Activated naive CD8-positive, alpha-beta T cell treated with anti-CD3 and anti-CD28 coated beads, Interleukin-2, amount 10 ng/mL, durations not matched to agents 7 days and 5 days (primary cell): Measurements from ENCODE around the gene PET117. TPM values are rescaled to one million over a fixed set of nuclear protein-coding genes. Genes with fewer than 3 reads are reported as not detected.
"Not testable (repeated sequence)": the region's sequence is repeated elsewhere in the genome, so short reads cannot be mapped to it uniquely, and the experiment has no call there.

Experiments
- ATAC-seq: fragments of 150-1000 bp; cut with Tn5 transposase; one replicate; pipeline ENCODE4 v1.10.0; 2021; ENCODE audit warnings: low read depth, moderate library complexity
- POLR2A ChIA-PET: fragments of 350-600 bp; sonication (Branson Sonifier 250); formaldehyde crosslinking; loops from one replicate; lab custom pipeline; 2021; ENCODE audit warnings: antibody characterized with exemption; lab: Charles Lee
- DNase-seq: peaks from one replicate; pipeline ENCODE4 v3.0.0; 2021
- H3K27ac Mint-ChIP-seq: one replicate; pipeline ENCODE4 v1.8.0; 2022; ENCODE audit warnings: mild to moderate bottlenecking, mixed read lengths
- H3K27me3 Mint-ChIP-seq: one replicate; pipeline ENCODE4 v1.8.0; 2022; ENCODE audit warnings: mild to moderate bottlenecking, moderate library complexity, mixed read lengths
- H3K36me3 Mint-ChIP-seq: one replicate; pipeline ENCODE4 v1.8.0; 2021; ENCODE audit warnings: mild to moderate bottlenecking, mixed read lengths
- H3K4me1 Mint-ChIP-seq: one replicate; pipeline ENCODE4 v1.8.0; 2021; ENCODE audit warnings: mixed read lengths
- H3K4me3 Mint-ChIP-seq: one replicate; pipeline ENCODE4 v1.8.0; 2022; ENCODE audit warnings: mild to moderate bottlenecking, moderate library complexity, mixed read lengths
- H3K9me3 Mint-ChIP-seq: one replicate; pipeline ENCODE4 v1.8.0; 2021; ENCODE audit warnings: mixed read lengths
- total RNA-seq, 2 experiments: library from RNA; stranded (reverse); gene quantifications; one replicate each; pipeline ENCODE4 v1.2.3, GENCODE V29; 2021

Gene PET117
- total RNA-seq, 2 experiments from 2014 or later: 13.1 to 15.7 TPM

DNA sequence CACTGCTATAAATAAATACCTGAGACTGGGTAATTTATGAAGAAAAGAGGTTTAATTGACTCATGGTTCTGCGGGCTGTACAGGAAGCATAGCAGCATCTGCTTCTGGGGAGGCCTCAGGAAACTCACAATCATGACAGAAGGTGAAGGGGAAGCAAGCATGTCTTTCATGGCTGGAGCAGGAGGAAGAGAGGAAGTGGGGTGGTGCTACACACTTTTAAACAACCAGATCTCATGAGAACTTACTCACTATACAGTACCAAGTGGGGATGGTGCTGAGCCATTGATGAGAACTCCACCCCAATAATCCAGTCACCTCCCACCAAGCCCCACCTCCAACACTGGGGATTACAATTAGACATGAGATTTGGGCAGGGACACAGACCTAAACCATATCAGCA is 9.1 kb upstream of the PET117 start:
- DNase-seq, H3K36me3 Mint-ChIP-seq, H3K4me1 Mint-ChIP-seq, POLR2A ChIA-PET: not testable (repeated sequence)
- Mint-ChIP-seq H3K9me3 (peaks cover 15% of the 10 kb centered on the region), H3K27ac (peak overlapping the region; percentile 74), H3K27me3 (peaks cover 20% of the 10 kb centered on the region), H3K4me3 (peak overlapping the region; percentile 41)
- ATAC-seq: peak; percentile 66

- ATAC-seq (no peak), DNase-seq (no peak)
- Mint-ChIP-seq H3K4me3 (no peak overlapping the region), H3K4me1 (peaks cover 11% of the 10 kb centered on the region), H3K27me3 (peaks cover 20% of the 10 kb centered on the region), H3K27ac (no peak overlapping the region), H3K36me3 (peaks cover 6% of the 10 kb centered on the region), H3K9me3 (peaks cover 7% of the 10 kb centered on the region)
- POLR2A ChIA-PET: no interaction called here
These were observed 5.0 kb upstream of the PET117 start for GRCh38 chr20:18132663-18133062.

DNA sequence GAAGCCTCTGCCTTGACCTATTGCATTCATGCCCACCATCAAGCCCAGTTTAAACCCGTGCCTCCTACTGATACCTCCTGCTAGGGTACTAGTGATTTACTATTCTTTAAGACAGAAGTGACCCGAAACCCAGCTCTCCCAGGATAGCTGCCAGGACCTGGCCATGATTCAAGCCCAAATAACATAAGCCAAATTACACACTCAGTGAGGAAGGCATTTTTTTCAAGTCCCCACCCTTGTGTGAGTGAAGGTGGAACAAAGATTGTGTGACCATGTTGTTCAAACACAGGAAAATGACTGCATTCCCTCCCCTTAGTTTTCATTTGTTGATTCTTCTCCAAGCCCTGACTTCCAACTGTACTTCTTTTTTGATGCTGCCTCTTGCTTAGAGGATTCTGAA is 3.7 kb upstream of the PET117 start:
- peaks cover 20% of the 10 kb centered on the region for H3K27me3 Mint-ChIP-seq
- peaks cover 6% of the 10 kb centered on the region for H3K9me3 Mint-ChIP-seq
- no peak overlapping the region for H3K4me3 Mint-ChIP-seq
- no peak for DNase-seq
- H3K27ac Mint-ChIP-seq: no peak overlapping the region
- POLR2A ChIA-PET: no interaction called here
- peaks cover 7% of the 10 kb centered on the region for H3K4me1 Mint-ChIP-seq
- no peak for ATAC-seq
- peaks cover 2% of the 10 kb centered on the region for H3K36me3 Mint-ChIP-seq

DNA sequence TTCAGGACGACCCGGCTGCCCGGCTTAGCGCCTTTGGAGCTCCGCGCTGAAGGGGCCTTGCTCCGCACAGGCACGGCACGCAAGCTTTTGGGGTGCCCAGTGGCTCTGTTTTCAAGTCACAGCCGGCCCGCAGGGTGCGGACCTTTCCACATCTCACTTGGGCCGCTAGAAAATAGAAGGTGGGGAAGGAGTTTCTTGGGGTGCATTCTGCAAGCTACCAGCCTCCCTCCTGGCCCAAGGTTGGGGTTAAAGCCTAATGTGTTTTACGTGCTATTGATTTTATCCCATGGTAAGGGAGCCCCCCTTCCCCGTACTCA is 561 bp downstream of the PET117 start:
- DNase-seq (no peak), ATAC-seq (no peak)
- Mint-ChIP-seq H3K27me3 (peaks cover 12% of the 10 kb centered on the region), H3K27ac (peak overlapping the region; percentile 84), H3K4me3 (peak overlapping the region; percentile 90), H3K4me1 (peaks cover 20% of the 10 kb centered on the region), H3K36me3 (peaks cover 9% of the 10 kb centered on the region), H3K9me3 (no peaks in the 10 kb centered on the region)
- POLR2A ChIA-PET: interaction anchor here (0.8 to 2.6 kb wide), 9 partner anchors 8 to 1914 kb away, joined by 3 to 24 read pairs (median 4); partner anchors contain the start of genes CFAP61, CRNKL1, MGME1 and SNX5

- Mint-ChIP-seq H3K36me3 (peaks cover 9% of the 10 kb centered on the region), H3K27me3 (peaks cover 9% of the 10 kb centered on the region), H3K4me1 (peaks cover 18% of the 10 kb centered on the region), H3K9me3 (no peaks in the 10 kb centered on the region), H3K27ac (peak overlapping the region; percentile 84), H3K4me3 (peak overlapping the region; percentile 90)
- DNase-seq (no peak), ATAC-seq (no peak)
- POLR2A ChIA-PET: interaction anchor here (1.0 to 2.6 kb wide), 8 partner anchors 8 to 1913 kb away, joined by 3 to 24 read pairs (median 4); partner anchors contain the start of genes CFAP61, CRNKL1, MGME1 and SNX5
These were observed 1.2 kb downstream of the PET117 start for GRCh38 chr20:18138639-18139583.

DNA sequence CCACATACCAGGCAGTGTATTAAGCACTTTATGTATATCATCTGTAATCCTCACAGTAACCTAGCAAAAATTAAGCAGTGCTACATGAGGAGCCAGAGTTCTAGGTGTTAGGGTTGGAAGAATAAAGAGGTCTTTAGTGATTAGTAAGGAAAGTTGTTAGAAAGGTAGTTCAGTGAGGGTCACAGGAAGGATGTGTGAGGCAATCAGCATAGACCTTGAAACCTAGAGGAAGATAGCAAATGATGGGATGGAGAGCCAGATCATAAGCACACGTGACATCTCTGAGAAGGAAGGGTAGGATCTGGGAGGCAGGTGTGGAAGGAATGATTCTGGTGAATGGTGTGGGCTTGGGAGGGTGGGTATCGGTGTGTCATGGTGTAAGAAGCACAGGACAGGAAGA is 2.2 kb downstream of the PET117 start:
- POLR2A ChIA-PET: no interaction called here
- H3K4me1 Mint-ChIP-seq: peaks cover 21% of the 10 kb centered on the region
- DNase-seq (no peak), ATAC-seq (no peak)
- H3K27me3 Mint-ChIP-seq: peaks cover 6% of the 10 kb centered on the region
- peaks cover 15% of the 10 kb centered on the region for H3K36me3 Mint-ChIP-seq
- H3K4me3 Mint-ChIP-seq: peak overlapping the region; percentile 90
- H3K9me3 Mint-ChIP-seq: no peaks in the 10 kb centered on the region
- H3K27ac Mint-ChIP-seq: peak overlapping the region; percentile 47

DNA sequence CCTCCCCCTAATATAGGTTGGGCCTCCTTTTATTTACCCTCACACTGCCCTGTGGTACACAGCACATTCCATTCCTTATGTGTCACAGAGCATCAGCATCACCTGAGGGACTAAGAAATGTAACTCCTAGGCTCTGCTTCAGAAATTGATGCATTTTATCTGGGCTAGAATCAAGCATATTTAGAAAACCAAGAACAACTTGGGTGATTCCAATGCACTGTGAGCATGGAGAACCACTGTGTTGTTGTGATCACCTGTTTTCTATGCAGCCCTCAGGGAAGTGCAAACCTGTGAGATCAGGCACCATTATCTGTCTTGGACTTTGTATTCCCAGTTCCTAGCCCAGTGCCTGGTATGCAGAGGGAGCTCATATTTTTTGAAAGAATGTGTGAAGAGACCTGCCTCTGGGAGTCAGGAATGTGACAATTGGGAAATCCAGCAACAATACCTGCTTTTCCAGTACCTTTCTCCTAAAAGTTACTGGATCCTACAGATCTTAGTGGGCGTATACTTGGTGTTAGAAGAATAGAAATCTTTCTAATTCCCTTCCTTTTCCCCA is 7.0 kb downstream of the PET117 start:
- DNase-seq (no peak), ATAC-seq (no peak)
- peaks cover 10% of the 10 kb centered on the region for H3K4me1 Mint-ChIP-seq
- peaks cover 20% of the 10 kb centered on the region for H3K36me3 Mint-ChIP-seq
- no peaks in the 10 kb centered on the region for H3K9me3 Mint-ChIP-seq
- H3K27me3 Mint-ChIP-seq: no peaks in the 10 kb centered on the region
- POLR2A ChIA-PET: no interaction called here
- H3K4me3 Mint-ChIP-seq: no peak overlapping the region
- no peak overlapping the region for H3K27ac Mint-ChIP-seq

DNA sequence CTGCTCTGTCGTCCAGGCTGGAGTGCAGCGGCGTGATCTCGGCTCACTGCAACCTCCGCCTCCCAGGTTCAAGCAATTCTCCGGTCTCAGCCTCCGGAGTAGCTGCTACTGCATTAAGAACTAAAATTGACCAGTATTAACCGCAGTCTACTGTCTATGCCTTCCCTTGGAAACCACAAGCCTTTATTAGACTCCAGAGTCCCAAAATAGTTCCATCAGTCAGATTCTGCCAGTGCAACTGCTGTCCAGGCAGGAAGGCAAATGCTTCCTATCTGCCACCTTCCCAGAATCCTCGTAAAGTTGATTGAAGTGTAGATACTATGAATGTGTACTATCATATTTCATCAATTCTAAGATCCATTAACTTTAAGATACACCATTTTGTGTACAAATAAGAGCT is 16.7 kb downstream of the PET117 start:
- DNase-seq (no peak), ATAC-seq (no peak)
- H3K36me3 Mint-ChIP-seq: peaks cover 4% of the 10 kb centered on the region
- no peak overlapping the region for H3K4me3 Mint-ChIP-seq
- no peak overlapping the region for H3K27ac Mint-ChIP-seq
- POLR2A ChIA-PET: no interaction called here
- no peaks in the 10 kb centered on the region for H3K27me3 Mint-ChIP-seq
- no peaks in the 10 kb centered on the region for H3K4me1 Mint-ChIP-seq
- no peaks in the 10 kb centered on the region for H3K9me3 Mint-ChIP-seq

GRCh38 chr20:18156045-18156444 is 18.4 kb downstream of the PET117 start:
- Mint-ChIP-seq H3K4me3 (no peak overlapping the region), H3K27ac (no peak overlapping the region), H3K36me3 (peaks cover 4% of the 10 kb centered on the region), H3K4me1 (no peaks in the 10 kb centered on the region), H3K27me3 (no peaks in the 10 kb centered on the region), H3K9me3 (no peaks in the 10 kb centered on the region)
- ATAC-seq: no peak
- POLR2A ChIA-PET: no interaction called here
- no peak for DNase-seq

DNA sequence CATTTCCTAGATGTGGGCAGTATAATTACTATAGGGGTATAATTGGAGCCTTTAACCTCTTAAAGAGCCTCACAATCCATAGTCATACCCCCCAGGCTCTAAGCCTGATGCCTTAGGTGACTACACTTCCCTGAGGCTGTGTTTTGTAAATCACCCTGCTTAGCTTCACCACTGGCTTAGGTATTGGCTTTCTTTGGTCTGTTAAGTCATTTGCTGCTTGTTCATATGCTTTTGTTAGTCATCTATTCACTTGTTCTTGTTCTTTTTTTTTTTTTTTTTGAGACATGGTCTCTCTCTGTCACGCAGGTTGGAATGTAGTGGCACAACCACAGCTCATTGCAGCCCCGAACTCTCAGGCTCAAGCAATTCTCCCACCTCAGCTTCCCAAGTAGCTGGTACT is 26.7 kb downstream of the PET117 start:
- peaks cover 18% of the 10 kb centered on the region for H3K4me1 Mint-ChIP-seq
- no peak overlapping the region for H3K4me3 Mint-ChIP-seq
- POLR2A ChIA-PET: interaction anchor here (0.6 to 0.7 kb wide), 2 partner anchors 27 to 137 kb away, joined by 3 read pairs; partner anchors contain the start of genes KAT14 and PET117
- H3K27ac Mint-ChIP-seq: no peak overlapping the region
- ATAC-seq: no peak
- H3K27me3 Mint-ChIP-seq: no peaks in the 10 kb centered on the region
- DNase-seq: no peak
- peaks cover 25% of the 10 kb centered on the region for H3K36me3 Mint-ChIP-seq
- H3K9me3 Mint-ChIP-seq: no peaks in the 10 kb centered on the region

DNA sequence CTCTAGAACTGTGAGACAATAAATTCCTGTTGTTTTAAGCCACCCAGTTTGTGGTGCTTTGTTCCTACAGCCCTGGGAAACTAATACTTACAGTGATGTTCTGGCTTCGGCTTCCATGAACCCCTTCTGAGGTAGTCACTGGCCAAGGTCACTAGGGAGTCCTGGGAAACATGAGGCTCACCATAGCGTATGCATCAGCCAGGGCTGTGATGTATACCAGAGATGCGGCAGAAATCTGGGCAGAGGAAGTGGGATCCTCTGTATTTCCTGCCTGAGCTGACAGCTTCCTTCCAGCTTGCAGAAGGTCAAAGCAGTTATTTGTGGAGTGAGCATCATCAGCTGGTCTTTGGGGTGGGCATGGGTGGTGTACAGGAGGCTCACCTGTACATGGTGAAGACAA is 27.9 kb downstream of the PET117 start:
- Mint-ChIP-seq H3K27ac (peak overlapping the region; percentile 65), H3K4me1 (peaks cover 18% of the 10 kb centered on the region), H3K27me3 (no peaks in the 10 kb centered on the region), H3K36me3 (peaks cover 32% of the 10 kb centered on the region), H3K4me3 (peak overlapping the region; percentile 47), H3K9me3 (no peaks in the 10 kb centered on the region)
- peak; percentile 52 for ATAC-seq
- no peak for DNase-seq
- POLR2A ChIA-PET: no interaction called here

- Mint-ChIP-seq H3K4me3 (peak overlapping the region; percentile 2), H3K4me1 (peaks cover 18% of the 10 kb centered on the region), H3K36me3 (peaks cover 38% of the 10 kb centered on the region), H3K9me3 (peaks cover 3% of the 10 kb centered on the region), H3K27ac (peak overlapping the region; percentile 65), H3K27me3 (no peaks in the 10 kb centered on the region)
- POLR2A ChIA-PET: no interaction called here
- ATAC-seq (no peak), DNase-seq (no peak)
These were observed 28.7 kb downstream of the PET117 start for GRCh38 chr20:18166241-18166881.

GRCh38 chr20:18166950-18167349 is 29.3 kb downstream of the PET117 start:
- Mint-ChIP-seq H3K4me1 (peaks cover 18% of the 10 kb centered on the region), H3K27me3 (no peaks in the 10 kb centered on the region), H3K4me3 (no peak overlapping the region), H3K36me3 (peaks cover 42% of the 10 kb centered on the region), H3K27ac (peak overlapping the region; percentile 7), H3K9me3 (peaks cover 3% of the 10 kb centered on the region)
- no peak for ATAC-seq
- POLR2A ChIA-PET: no interaction called here
- no peak for DNase-seq
